Omental fat pad (tissue), 4 donors: ENCODE data around the gene GRM8. TPM values are rescaled to one million over a fixed set of nuclear protein-coding genes. Genes with fewer than 3 reads are reported as not detected.

Experiments
- ATAC-seq: fragments of 150-250 bp; one replicate; pipeline ENCODE4 v1.9.1; 2016; ENCODE audit warnings: mild to moderate bottlenecking, moderate library complexity; ENCODE audit not compliant: low FRiP score
- DNase-seq: peaks from one replicate; pipeline ENCODE4 v3.0.0-alpha.2; 2019; ENCODE audit warnings: low spot score
- CTCF ChIP-seq, 3 donors: fragments of 450-650 bp; IDR thresholded peaks; one replicate each; pipeline ENCODE4 v1.5.1; 2016 to 2017; ENCODE audit warnings: antibody characterized with exemption in 3 of 3, mild to moderate bottlenecking in 3 of 3, moderate library complexity in 2 of 3
- total RNA-seq, 4 donors: library from RNA; depleted of rRNA; stranded (reverse); fragments of >200 nt; gene quantifications; one replicate each; pipeline ENCODE4 v1.1.0, GENCODE V29; 2016

The GRM8 gene
- total RNA-seq, 4 donors from 2014 or later = not detected

- ATAC-seq = no peak
- DNase-seq = no peak
- no peak for TF ChIP-seq CTCF (IDR thresholded peaks at IDR 0.05)
Observed at GRCh38 chr7:126533715-126534114, 719.0 kb downstream of the GRM8 start.

GRCh38 chr7:126529833-126530232, 722.9 kb downstream of the GRM8 start:
- no peak for DNase-seq
- ATAC-seq = no peak
- no peak for TF ChIP-seq CTCF (IDR thresholded peaks at IDR 0.05)

- ATAC-seq (no peak), DNase-seq (no peak)
- no peak for TF ChIP-seq CTCF (IDR thresholded peaks at IDR 0.05)
Observed at GRCh38 chr7:126529254-126529653, 723.5 kb downstream of the GRM8 start.

- TF ChIP-seq CTCF (IDR thresholded peaks at IDR 0.05) = no peak
- no peak for DNase-seq
- ATAC-seq = no peak
Observed at GRCh38 chr7:126525906-126526305, 726.8 kb downstream of the GRM8 start.

GRCh38 chr7:126524967-126525366, 727.8 kb downstream of the GRM8 start:
- no peak for DNase-seq
- ATAC-seq = no peak
- no peak for TF ChIP-seq CTCF (IDR thresholded peaks at IDR 0.05)

- TF ChIP-seq CTCF (IDR thresholded peaks at IDR 0.05) = no peak
- DNase-seq (no peak), ATAC-seq (no peak)
Observed at GRCh38 chr7:126511046-126511445, 741.7 kb downstream of the GRM8 start.

- ATAC-seq = no peak
- no peak for DNase-seq
- TF ChIP-seq CTCF (IDR thresholded peaks at IDR 0.05) = no peak
Observed at GRCh38 chr7:126501617-126502016, 751.1 kb downstream of the GRM8 start.
